KG1 (cell line): ENCODE results near the gene FABP6.

Experiments
- DNase-seq: peaks from one replicate; lab custom pipeline; 2025; lab: John Stamatoyannopoulos, UW

FABP6 gene

GRCh38 chr5:160262151-160263074 lies 33.1 kb downstream of the FABP6 start:
- DNase-seq, result no peak

GRCh38 chr5:160263326-160263855 lies 34.1 kb downstream of the FABP6 start:
- DNase-seq, result no peak

GRCh38 chr5:160266044-160266443 lies 36.7 kb downstream of the FABP6 start:
- DNase-seq, result no peak

DNA sequence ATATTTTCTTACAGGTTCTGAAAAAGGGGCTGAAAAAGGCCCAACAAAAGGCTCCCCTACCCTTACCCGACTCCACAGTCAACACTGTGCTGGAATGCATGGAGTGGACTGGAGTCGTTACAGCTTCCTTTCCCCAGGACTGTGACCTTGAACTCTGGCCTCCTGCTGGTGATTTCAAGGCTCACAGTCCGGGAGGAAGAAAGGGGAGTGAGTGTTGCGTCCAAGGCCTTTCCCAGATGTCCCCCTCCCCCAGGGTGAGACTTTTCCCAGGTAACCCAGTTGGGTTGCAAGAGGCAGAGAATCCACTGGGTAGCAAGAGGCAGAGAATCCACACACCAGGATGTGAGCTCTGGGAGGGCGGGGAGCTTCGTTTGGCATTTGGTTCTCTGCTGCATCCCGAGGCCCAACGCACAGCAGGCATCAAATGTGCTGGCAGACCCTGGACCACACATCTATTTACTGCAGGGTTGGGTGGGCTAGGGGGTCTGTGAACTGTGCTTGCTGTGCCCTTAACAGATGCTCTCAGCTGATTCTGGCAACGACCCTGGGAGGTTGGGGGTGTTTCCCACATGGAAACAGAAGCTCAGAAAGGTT lies 37.5 kb downstream of the FABP6 start:
- DNase-seq, result no peak

- DNase-seq, result no peak
Observed at GRCh38 chr5:160268121-160268520, 38.8 kb downstream of the FABP6 start.

DNA sequence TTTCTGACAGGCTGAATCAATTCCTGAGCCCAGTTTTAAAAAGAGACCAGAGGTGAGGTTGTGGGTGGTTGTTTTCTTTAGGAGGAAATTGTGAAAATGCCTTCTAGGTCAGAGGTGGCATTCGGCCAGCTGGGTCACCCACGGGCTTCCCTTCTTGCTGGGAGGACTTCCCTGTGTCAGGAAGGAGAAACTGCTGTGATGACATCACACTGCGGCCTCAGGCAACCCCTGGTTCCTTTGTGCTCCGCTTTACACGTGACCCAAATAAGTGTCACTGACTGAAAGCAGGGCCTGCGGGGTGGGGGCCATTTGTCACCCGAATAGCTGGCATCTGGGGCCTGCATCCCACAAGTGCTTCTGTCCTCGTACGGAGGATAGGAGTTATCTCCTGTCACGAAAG lies 39.7 kb downstream of the FABP6 start:
- no peak for DNase-seq

DNA sequence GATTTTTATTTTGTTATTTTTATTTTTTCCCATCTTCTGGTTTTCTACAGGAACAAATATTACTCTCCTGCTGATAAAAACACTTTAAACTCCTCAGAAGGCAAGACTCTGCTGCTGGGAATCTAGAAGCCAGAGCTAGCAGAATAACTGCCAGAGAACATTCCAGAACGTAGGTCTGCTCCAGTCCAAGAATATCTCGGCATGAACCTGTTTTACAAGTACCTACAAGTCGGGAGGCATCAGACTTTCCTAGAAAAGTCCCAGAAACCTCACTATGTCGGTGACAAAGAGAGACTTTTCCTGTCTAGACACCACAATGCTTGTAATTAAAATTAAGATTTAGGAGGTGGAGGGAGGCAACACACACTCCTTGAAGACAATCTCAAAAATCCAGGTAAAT lies 41.4 kb downstream of the FABP6 start:
- DNase-seq, result no peak

DNA sequence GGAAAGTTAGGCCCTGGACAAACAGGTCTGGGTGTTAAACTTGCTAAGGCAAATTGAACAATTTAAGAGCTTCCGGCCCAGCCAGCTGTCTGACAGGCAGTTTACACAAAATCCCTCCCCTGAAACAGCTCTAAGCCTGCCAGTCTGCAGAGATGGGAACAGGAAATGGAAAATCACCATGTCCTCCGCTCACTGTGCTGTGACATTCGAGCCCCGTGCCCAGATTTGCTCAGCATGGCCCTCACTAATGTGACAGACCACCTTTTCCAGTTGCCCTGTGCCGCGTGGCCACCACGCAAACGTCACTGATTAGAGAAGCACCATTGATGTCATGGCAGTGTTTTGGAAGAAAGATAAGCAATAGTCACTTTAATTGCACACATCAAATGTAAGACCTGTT lies 42.1 kb downstream of the FABP6 start:
- DNase-seq, result no peak

DNA sequence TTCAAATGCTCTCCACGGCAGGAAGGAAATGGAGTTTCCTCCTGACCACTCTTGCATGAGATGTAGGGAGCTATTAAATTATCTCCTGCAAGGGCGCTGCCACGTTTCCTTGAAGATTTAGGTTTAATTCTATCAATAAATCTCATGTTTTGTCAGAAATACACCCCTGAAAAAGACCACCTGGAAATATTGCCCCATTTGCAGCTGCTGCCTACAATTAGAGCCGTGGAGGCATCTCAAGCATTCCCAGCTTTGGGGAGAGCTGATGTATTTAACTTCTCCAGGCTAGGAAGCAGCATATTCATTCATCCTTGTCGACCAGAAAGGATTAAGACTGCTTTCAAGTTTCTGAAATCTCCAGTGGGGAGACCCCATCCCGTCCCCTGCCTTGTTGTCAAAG lies 42.5 kb downstream of the FABP6 start:
- DNase-seq, result no peak

DNA sequence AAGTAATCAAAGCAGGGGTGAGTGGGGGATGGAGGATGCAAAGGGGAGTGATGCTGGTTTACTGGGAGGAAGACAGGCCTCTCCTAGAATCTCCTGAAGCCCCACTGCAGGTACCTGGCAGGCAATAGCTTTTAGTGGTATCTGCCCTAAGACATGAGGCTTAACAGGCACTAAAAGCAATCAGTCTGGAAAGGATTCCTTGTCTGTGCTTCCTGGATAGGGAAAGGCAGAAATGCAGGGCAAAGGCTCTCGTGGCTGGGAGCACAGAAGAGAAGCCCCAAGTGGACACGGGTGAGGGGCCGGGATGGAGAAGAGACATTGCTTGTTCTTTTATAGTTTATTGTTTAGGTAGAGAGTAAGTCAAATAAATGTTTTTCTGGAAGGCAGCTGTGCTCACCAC lies 43.0 kb downstream of the FABP6 start:
- no peak for DNase-seq

DNA sequence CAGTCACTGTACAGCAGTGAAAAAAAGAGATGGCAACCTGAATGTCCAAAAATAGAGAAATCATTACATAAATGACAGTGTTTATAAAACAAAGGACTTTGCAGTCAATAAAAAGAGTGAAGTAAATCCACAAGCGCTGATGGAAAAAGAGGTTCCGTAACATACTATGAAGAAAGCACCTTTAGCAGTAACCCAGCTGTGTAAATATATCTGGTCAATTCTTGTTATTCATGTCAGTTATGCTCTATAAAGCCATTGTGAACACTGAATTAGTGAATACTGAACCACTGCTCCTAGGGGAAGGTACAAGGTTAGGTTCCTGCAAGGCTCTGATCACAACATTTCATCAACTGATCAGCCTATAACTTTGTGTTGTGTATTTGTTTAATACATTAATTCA lies 43.6 kb downstream of the FABP6 start:
- no peak for DNase-seq

GRCh38 chr5:160274483-160274931 lies 45.2 kb downstream of the FABP6 start:
- no peak for DNase-seq

- DNase-seq, result no peak
Observed at GRCh38 chr5:160278343-160278742, 49.0 kb downstream of the FABP6 start.

DNA sequence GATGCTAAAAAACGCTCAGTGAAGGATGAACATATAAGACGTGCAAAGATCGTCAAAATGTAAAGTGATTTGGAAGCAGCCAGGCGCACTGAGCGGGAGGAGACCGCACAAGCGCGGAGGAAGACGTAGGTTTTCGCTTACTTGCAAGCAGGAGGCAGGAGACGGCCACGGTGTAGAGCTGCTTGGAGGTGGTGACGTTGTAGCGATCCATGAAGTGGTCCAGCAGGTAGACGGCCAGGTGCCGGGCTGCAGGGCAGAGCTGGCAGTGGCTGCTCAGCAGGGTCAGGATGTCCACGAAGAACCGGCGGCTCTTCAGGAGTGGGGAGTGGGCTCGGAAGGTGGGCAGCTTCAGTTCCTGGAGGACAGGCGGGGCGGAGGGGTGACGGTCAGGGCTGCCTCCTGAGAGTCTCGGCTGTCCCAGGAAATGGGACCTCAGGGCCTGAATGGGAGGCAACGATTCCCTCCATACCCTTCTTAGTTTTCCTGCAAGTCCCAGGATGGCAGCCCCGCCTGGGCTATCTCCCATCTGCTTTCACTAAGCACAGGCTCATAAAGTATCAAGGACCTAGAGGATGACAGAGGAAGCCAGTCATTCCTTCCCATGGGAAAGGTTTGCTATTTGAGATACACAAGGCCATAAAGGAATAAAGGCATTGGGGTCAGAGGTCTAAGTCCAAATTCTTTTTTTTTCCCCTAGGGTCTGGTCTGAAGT lies 51.2 kb downstream of the FABP6 start:
- no peak for DNase-seq

GRCh38 chr5:160281275-160281674 lies 52.0 kb downstream of the FABP6 start:
- DNase-seq, result no peak

- no peak for DNase-seq
Observed at GRCh38 chr5:160284291-160284873, 55.1 kb downstream of the FABP6 start.

- DNase-seq, result no peak
Observed at GRCh38 chr5:160285316-160285715, 56.0 kb downstream of the FABP6 start.

- no peak for DNase-seq
Observed at GRCh38 chr5:160286947-160287346, 57.6 kb downstream of the FABP6 start.

DNA sequence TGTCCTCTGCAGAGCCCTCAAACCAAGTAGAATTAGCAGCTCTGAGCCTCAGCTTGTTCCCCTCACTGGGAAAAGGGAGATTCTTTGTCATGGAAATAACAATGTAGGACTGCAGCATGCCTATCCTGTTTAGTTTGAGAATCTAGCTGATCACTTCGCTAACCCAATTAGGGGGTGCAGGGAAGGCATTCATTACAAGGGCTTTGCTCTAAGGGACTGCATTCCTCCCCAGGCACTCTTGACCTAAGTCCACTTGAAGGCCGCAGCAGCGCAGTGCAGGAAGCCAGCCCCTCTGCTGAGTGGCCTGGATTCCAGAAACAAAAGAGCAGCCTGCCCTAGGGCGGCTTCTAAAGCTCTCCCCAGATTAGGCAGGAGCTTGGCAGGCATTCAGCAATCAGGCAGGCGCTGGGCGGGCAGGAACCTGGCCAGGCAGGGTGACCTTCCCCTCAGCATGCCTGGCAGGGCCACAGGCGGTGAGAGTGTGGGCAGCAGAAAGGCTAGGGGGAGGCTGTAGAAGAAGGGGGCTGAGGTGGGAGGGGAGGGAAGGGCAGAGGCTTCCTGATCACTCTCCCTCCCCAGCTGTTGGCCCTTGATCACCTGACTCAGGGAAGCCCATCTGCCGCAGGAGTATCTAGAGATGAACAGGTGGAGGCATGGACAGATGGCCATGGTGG lies 58.2 kb downstream of the FABP6 start:
- DNase-seq, result no peak
